Measurements from ENCODE around the gene CD226.

DNA sequence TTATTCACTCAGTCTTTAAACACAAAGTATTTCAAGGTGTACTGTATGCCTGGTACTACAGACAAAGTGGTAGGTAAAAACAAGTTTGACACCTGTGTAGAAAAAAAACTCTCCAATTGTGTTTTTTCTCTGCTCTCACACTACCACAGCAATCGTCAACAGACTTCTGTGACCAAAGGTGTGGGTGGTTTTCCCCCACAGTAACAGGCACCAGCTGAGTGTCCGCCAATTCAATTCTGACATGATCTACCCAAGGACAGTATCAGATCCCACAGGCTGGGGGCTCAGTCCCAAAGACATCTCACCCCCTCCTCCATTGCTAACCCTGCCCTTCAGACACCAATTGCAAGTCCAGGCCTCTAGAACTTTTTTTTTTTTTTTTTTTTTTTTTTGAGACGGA, 71.2 kb downstream of the CD226 start:
- TF ChIP-seq MYNN (CRISPR knock-in tag; IDR thresholded peaks at IDR 0.05; ENCODE audit: low read depth) (no peak), ZBTB21 (CRISPR knock-in tag; IDR thresholded peaks at IDR 0.05) (no peak), BRD4 (CRISPR knock-in tag; IDR thresholded peaks at IDR 0.05) (no peak), HOXA7 (CRISPR knock-in tag; IDR thresholded peaks at IDR 0.05) (no peak), PRDM15 (CRISPR knock-in tag; IDR thresholded peaks at IDR 0.05) (no peak), POLR2G (IDR thresholded peaks at IDR 0.05; ENCODE audit: low read depth, low read length) (no peak), BRCA1 (CRISPR knock-in tag; IDR thresholded peaks at IDR 0.05) (no peak), KDM5A (IDR thresholded peaks at IDR 0.05; ENCODE audit: borderline replicate concordance, low read length) (no peak)
- TF ChIP-seq, protein P1, sequence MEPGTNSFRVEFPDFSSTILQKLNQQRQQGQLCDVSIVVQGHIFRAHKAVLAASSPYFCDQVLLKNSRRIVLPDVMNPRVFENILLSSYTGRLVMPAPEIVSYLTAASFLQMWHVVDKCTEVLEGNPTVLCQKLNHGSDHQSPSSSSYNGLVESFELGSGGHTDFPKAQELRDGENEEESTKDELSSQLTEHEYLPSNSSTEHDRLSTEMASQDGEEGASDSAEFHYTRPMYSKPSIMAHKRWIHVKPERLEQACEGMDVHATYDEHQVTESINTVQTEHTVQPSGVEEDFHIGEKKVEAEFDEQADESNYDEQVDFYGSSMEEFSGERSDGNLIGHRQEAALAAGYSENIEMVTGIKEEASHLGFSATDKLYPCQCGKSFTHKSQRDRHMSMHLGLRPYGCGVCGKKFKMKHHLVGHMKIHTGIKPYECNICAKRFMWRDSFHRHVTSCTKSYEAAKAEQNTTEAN (CRISPR knock-in tag; conservative IDR thresholded peaks at IDR 0.05): no peak
- TF ChIP-seq, protein P2, sequence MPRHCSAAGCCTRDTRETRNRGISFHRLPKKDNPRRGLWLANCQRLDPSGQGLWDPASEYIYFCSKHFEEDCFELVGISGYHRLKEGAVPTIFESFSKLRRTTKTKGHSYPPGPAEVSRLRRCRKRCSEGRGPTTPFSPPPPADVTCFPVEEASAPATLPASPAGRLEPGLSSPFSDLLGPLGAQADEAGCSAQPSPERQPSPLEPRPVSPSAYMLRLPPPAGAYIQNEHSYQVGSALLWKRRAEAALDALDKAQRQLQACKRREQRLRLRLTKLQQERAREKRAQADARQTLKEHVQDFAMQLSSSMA (CRISPR knock-in tag; IDR thresholded peaks at IDR 0.05): no peak
- TF ChIP-seq, protein P3, sequence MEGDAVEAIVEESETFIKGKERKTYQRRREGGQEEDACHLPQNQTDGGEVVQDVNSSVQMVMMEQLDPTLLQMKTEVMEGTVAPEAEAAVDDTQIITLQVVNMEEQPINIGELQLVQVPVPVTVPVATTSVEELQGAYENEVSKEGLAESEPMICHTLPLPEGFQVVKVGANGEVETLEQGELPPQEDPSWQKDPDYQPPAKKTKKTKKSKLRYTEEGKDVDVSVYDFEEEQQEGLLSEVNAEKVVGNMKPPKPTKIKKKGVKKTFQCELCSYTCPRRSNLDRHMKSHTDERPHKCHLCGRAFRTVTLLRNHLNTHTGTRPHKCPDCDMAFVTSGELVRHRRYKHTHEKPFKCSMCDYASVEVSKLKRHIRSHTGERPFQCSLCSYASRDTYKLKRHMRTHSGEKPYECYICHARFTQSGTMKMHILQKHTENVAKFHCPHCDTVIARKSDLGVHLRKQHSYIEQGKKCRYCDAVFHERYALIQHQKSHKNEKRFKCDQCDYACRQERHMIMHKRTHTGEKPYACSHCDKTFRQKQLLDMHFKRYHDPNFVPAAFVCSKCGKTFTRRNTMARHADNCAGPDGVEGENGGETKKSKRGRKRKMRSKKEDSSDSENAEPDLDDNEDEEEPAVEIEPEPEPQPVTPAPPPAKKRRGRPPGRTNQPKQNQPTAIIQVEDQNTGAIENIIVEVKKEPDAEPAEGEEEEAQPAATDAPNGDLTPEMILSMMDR (CRISPR knock-in tag; IDR thresholded peaks at IDR 0.05): no peak
